ENCODE data around the gene IL1RN. TPM values are rescaled to one million over a fixed set of nuclear protein-coding genes. Genes with fewer than 3 reads are reported as not detected.

The IL1RN gene
- polyA plus RNA-seq (2013, experiment 1 of 4) = not detected
- polyA plus RNA-seq (2013, experiment 2 of 4) = not detected
- not detected for polyA plus RNA-seq (2013, experiment 3 of 4)
- polyA plus RNA-seq (2013, experiment 4 of 4) = not detected

GRCh38 chr2:113126845-113127645, at the start of gene IL1RN:
IL1RN (plus strand) TSS chr2:113127598; CDS start chr2:113127625, 27 bp downstream.
- Histone ChIP-seq H3K9me3 (ENCODE audit: control insufficient read depth, low read length) (no peaks in the 10 kb centered on the region), H3K4me1 (ENCODE audit: control insufficient read depth, insufficient read depth, low read length) (no peaks in the 10 kb centered on the region), H3K27ac (ENCODE audit: insufficient read depth, low read depth, low read length, poor library complexity, severe bottlenecking) (no peak within 1 kb of the TSS), H3K4me3 (ENCODE audit: insufficient read depth, low read depth, low read length) (no peak within 1 kb of the TSS), H3K36me3 (ENCODE audit: control insufficient read depth, insufficient read depth, low read length) (no peaks in the 10 kb centered on the region), H3K27me3 (ENCODE audit: control insufficient read depth, insufficient read depth, low read length, poor library complexity, severe bottlenecking) (no peaks in the 10 kb centered on the region)
- WGBS, 2 experiments = 91 to 92% methylated on average over 16 of the region's 16 CpGs

GRCh38 chr2:113077921-113078320, 49.5 kb upstream of the IL1RN start:
- WGBS, 2 experiments = 71 to 75% methylated on average over 1 of the region's 1 CpG
- no peak overlapping the region for H3K27ac ChIP-seq (ENCODE audit: insufficient read depth, low read depth, low read length, poor library complexity, severe bottlenecking)
- H3K4me1 ChIP-seq (ENCODE audit: control insufficient read depth, insufficient read depth, low read length) = no peaks in the 10 kb centered on the region
- H3K36me3 ChIP-seq (ENCODE audit: control insufficient read depth, insufficient read depth, low read length) = no peaks in the 10 kb centered on the region
- no peaks in the 10 kb centered on the region for H3K9me3 ChIP-seq (ENCODE audit: control insufficient read depth, low read length)
- no peaks in the 10 kb centered on the region for H3K27me3 ChIP-seq (ENCODE audit: control insufficient read depth, insufficient read depth, low read length, poor library complexity, severe bottlenecking)
- no peak overlapping the region for H3K4me3 ChIP-seq (ENCODE audit: insufficient read depth, low read depth, low read length)

- no peaks in the 10 kb centered on the region for H3K27me3 ChIP-seq (ENCODE audit: control insufficient read depth, insufficient read depth, low read length, poor library complexity, severe bottlenecking)
- no peaks in the 10 kb centered on the region for H3K9me3 ChIP-seq (ENCODE audit: control insufficient read depth, low read length)
- WGBS, 2 experiments = 86 to 90% methylated on average over 6 of the region's 6 CpGs
- no peak overlapping the region for H3K27ac ChIP-seq (ENCODE audit: insufficient read depth, low read depth, low read length, poor library complexity, severe bottlenecking)
- H3K4me3 ChIP-seq (ENCODE audit: insufficient read depth, low read depth, low read length) = no peak overlapping the region
- H3K36me3 ChIP-seq (ENCODE audit: control insufficient read depth, insufficient read depth, low read length) = no peaks in the 10 kb centered on the region
- H3K4me1 ChIP-seq (ENCODE audit: control insufficient read depth, insufficient read depth, low read length) = no peaks in the 10 kb centered on the region
These were observed 49.0 kb upstream of the IL1RN start for GRCh38 chr2:113078350-113078839.

GRCh38 chr2:113079131-113079530, 48.3 kb upstream of the IL1RN start:
- Histone ChIP-seq H3K27ac (ENCODE audit: insufficient read depth, low read depth, low read length, poor library complexity, severe bottlenecking) (no peak overlapping the region), H3K27me3 (ENCODE audit: control insufficient read depth, insufficient read depth, low read length, poor library complexity, severe bottlenecking) (no peaks in the 10 kb centered on the region), H3K4me3 (ENCODE audit: insufficient read depth, low read depth, low read length) (no peak overlapping the region), H3K9me3 (ENCODE audit: control insufficient read depth, low read length) (no peaks in the 10 kb centered on the region), H3K4me1 (ENCODE audit: control insufficient read depth, insufficient read depth, low read length) (no peaks in the 10 kb centered on the region), H3K36me3 (ENCODE audit: control insufficient read depth, insufficient read depth, low read length) (no peaks in the 10 kb centered on the region)
- 83 to 85% methylated on average over 4 of the region's 4 CpGs for WGBS, 2 experiments

- 39 to 40% methylated on average over 9 of the region's 9 CpGs for WGBS, 2 experiments
- Histone ChIP-seq H3K27ac (ENCODE audit: insufficient read depth, low read depth, low read length, poor library complexity, severe bottlenecking) (no peak overlapping the region), H3K9me3 (ENCODE audit: control insufficient read depth, low read length) (no peaks in the 10 kb centered on the region), H3K36me3 (ENCODE audit: control insufficient read depth, insufficient read depth, low read length) (no peaks in the 10 kb centered on the region), H3K4me1 (ENCODE audit: control insufficient read depth, insufficient read depth, low read length) (no peaks in the 10 kb centered on the region), H3K27me3 (ENCODE audit: control insufficient read depth, insufficient read depth, low read length, poor library complexity, severe bottlenecking) (no peaks in the 10 kb centered on the region), H3K4me3 (ENCODE audit: insufficient read depth, low read depth, low read length) (no peak overlapping the region)
These were observed 47.3 kb upstream of the IL1RN start for GRCh38 chr2:113080134-113080533.

GRCh38 chr2:113081488-113082210, 45.7 kb upstream of the IL1RN start:
- Histone ChIP-seq H3K36me3 (ENCODE audit: control insufficient read depth, insufficient read depth, low read length) (no peaks in the 10 kb centered on the region), H3K27me3 (ENCODE audit: control insufficient read depth, insufficient read depth, low read length, poor library complexity, severe bottlenecking) (no peaks in the 10 kb centered on the region), H3K9me3 (ENCODE audit: control insufficient read depth, low read length) (no peaks in the 10 kb centered on the region), H3K4me3 (ENCODE audit: insufficient read depth, low read depth, low read length) (no peak overlapping the region), H3K27ac (ENCODE audit: insufficient read depth, low read depth, low read length, poor library complexity, severe bottlenecking) (no peak overlapping the region), H3K4me1 (ENCODE audit: control insufficient read depth, insufficient read depth, low read length) (no peaks in the 10 kb centered on the region)
- WGBS, 2 experiments = 88 to 89% methylated on average over 2 of the region's 2 CpGs

GRCh38 chr2:113083296-113083695, 44.1 kb upstream of the IL1RN start:
- 90 to 92% methylated on average over 8 of the region's 8 CpGs for WGBS, 2 experiments

GRCh38 chr2:113084249-113085000, 43.0 kb upstream of the IL1RN start:
- no peaks in the 10 kb centered on the region for H3K36me3 ChIP-seq (ENCODE audit: control insufficient read depth, insufficient read depth, low read length)
- H3K4me1 ChIP-seq (ENCODE audit: control insufficient read depth, insufficient read depth, low read length) = no peaks in the 10 kb centered on the region
- no peaks in the 10 kb centered on the region for H3K27me3 ChIP-seq (ENCODE audit: control insufficient read depth, insufficient read depth, low read length, poor library complexity, severe bottlenecking)
- no peak overlapping the region for H3K4me3 ChIP-seq (ENCODE audit: insufficient read depth, low read depth, low read length)
- H3K27ac ChIP-seq (ENCODE audit: insufficient read depth, low read depth, low read length, poor library complexity, severe bottlenecking) = no peak overlapping the region
- 73 to 80% methylated on average over 5 of the region's 5 CpGs for WGBS, 2 experiments
- no peaks in the 10 kb centered on the region for H3K9me3 ChIP-seq (ENCODE audit: control insufficient read depth, low read length)

More at GRCh38 chr2:113083296-113083695, 44.1 kb upstream of the IL1RN start:
- Histone ChIP-seq H3K9me3 (ENCODE audit: control insufficient read depth, low read length) (no peaks in the 10 kb centered on the region), H3K4me3 (ENCODE audit: insufficient read depth, low read depth, low read length) (no peak overlapping the region), H3K4me1 (ENCODE audit: control insufficient read depth, insufficient read depth, low read length) (no peaks in the 10 kb centered on the region), H3K27ac (ENCODE audit: insufficient read depth, low read depth, low read length, poor library complexity, severe bottlenecking) (no peak overlapping the region), H3K36me3 (ENCODE audit: control insufficient read depth, insufficient read depth, low read length) (no peaks in the 10 kb centered on the region), H3K27me3 (ENCODE audit: control insufficient read depth, insufficient read depth, low read length, poor library complexity, severe bottlenecking) (no peaks in the 10 kb centered on the region)

- Histone ChIP-seq H3K4me3 (ENCODE audit: insufficient read depth, low read depth, low read length) (no peak overlapping the region), H3K27me3 (ENCODE audit: control insufficient read depth, insufficient read depth, low read length, poor library complexity, severe bottlenecking) (no peaks in the 10 kb centered on the region), H3K9me3 (ENCODE audit: control insufficient read depth, low read length) (no peaks in the 10 kb centered on the region), H3K27ac (ENCODE audit: insufficient read depth, low read depth, low read length, poor library complexity, severe bottlenecking) (no peak overlapping the region), H3K36me3 (ENCODE audit: control insufficient read depth, insufficient read depth, low read length) (no peaks in the 10 kb centered on the region), H3K4me1 (ENCODE audit: control insufficient read depth, insufficient read depth, low read length) (no peaks in the 10 kb centered on the region)
- 87 to 95% methylated on average over 2 of the region's 2 CpGs for WGBS, 2 experiments
These were observed 41.9 kb upstream of the IL1RN start for GRCh38 chr2:113085542-113085941.

All from ectodermal cell (in vitro differentiated cells).